HEK293T (cell line): ENCODE data around the gene CCDC157.

Experiments
- CTCF ChIA-PET: fragments of 350-600 bp; formaldehyde crosslinking; extraction: SDS; loops from one replicate; lab custom pipeline; 2021; ENCODE audit warnings: antibody characterized with exemption, inconsistent platforms; lab: Yijun Ruan, JAX
- POLR2A ChIA-PET: fragments of 350-600 bp; formaldehyde crosslinking; extraction: SDS; loops from one replicate; lab custom pipeline; 2020; ENCODE audit warnings: antibody characterized with exemption, inconsistent platforms; lab: Yijun Ruan, JAX
- DNase-seq: peaks from one replicate; pipeline ENCODE4 v3.0.0; 2012; ENCODE audit warnings: mixed read lengths; ENCODE audit errors: extremely low spot score
- ARNT ChIP-seq: fragments of 450-650 bp; IDR thresholded peaks from 2 replicates; pipeline ENCODE4 v1.6.1; 2017; ENCODE audit warnings: mild to moderate bottlenecking
- BHLHE40 ChIP-seq: fragments of 450-650 bp; IDR thresholded peaks from 2 replicates; pipeline ENCODE4 v1.6.1; 2016; ENCODE audit warnings: mild to moderate bottlenecking, moderate library complexity, borderline replicate concordance
- CTBP1 ChIP-seq: fragments of 450-650 bp; IDR thresholded peaks from 2 replicates; pipeline ENCODE4 v1.6.1; 2016; ENCODE audit warnings: borderline replicate concordance
- ELF4 ChIP-seq: fragments of 450-650 bp; IDR thresholded peaks from 2 replicates; pipeline ENCODE4 v1.6.1; 2017; ENCODE audit warnings: antibody characterized with exemption
- FOXA1 ChIP-seq: fragments of 450-650 bp; IDR thresholded peaks from 2 replicates; pipeline ENCODE4 v1.6.1; 2016; ENCODE audit warnings: mild to moderate bottlenecking
- FOXK2 ChIP-seq: fragments of 450-650 bp; IDR thresholded peaks from 2 replicates; pipeline ENCODE4 v1.6.1; 2016; ENCODE audit warnings: mild to moderate bottlenecking
- FOXM1 ChIP-seq: fragments of 450-650 bp; IDR thresholded peaks from 2 replicates; pipeline ENCODE4 v1.6.1; 2017; ENCODE audit warnings: mild to moderate bottlenecking, borderline replicate concordance
- HDGF ChIP-seq: fragments of 450-650 bp; IDR thresholded peaks from 2 replicates; pipeline ENCODE4 v1.6.1; 2017; ENCODE audit warnings: antibody characterized with exemption, borderline replicate concordance
- L3MBTL2 ChIP-seq: fragments of 450-650 bp; conservative IDR thresholded peaks from 2 replicates; pipeline ENCODE4 v1.6.1; 2016; ENCODE audit warnings: mild to moderate bottlenecking
- LEF1 ChIP-seq: fragments of 450-650 bp; IDR thresholded peaks from 2 replicates; pipeline ENCODE4 v1.6.1; 2017; ENCODE audit warnings: mild to moderate bottlenecking, borderline replicate concordance
- NFRKB ChIP-seq: fragments of 450-650 bp; IDR thresholded peaks from 2 replicates; pipeline ENCODE4 v1.6.1; 2016; ENCODE audit warnings: mild to moderate bottlenecking, moderate library complexity
- SP1 ChIP-seq: fragments of 450-650 bp; IDR thresholded peaks from 2 replicates; pipeline ENCODE4 v1.6.1; 2017
- SUZ12 ChIP-seq: fragments of 450-650 bp; IDR thresholded peaks from 2 replicates; pipeline ENCODE4 v1.6.1; 2016; ENCODE audit warnings: mild to moderate bottlenecking
- TARDBP ChIP-seq: fragments of 450-650 bp; IDR thresholded peaks from 2 replicates; pipeline ENCODE4 v1.6.1; 2016
- ZNF384 ChIP-seq: fragments of 450-650 bp; IDR thresholded peaks from 2 replicates; pipeline ENCODE4 v1.6.1; 2016
- TF ChIP-seq, protein P1 (sequence below): fragments of 450-650 bp; IDR thresholded peaks from 2 replicates; pipeline ENCODE4 v1.6.1; 2016

Gene CCDC157

DNA sequence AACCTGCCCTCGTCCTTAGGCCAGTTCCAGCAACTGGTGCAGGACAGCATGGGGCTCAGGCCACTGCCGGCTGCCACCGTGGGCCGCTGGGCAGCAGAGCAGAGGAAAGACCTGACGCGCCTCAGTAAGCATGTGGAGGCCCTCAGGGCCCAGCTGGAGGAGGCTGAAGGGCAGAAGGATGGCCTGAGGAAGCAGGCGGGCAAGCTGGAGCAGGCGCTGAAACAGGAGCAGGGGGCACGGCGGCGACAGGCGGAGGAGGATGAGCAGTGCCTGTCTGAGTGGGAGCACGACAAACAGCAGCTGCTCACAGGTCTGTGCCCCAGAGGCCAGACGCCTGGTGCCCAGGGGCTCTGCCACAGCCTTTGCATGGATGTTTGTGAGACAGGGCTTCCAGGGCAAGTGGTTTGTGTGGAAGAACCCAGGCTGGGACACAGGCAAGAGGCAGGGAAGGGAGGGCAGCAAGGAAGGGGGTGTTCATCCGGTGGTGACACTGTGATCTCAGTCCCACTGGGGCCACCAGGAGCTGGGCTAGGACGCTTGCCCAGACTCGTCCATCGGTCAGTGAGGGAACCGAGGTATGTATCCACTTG, 13.9 kb downstream of the CCDC157 start:
- CTCF ChIA-PET = no interaction called here
- no peak for TF ChIP-seq ZNF384
- no peak for TF ChIP-seq L3MBTL2
- TF ChIP-seq BHLHE40 = no peak
- TF ChIP-seq FOXK2 = no peak
- no peak for TF ChIP-seq SUZ12
- TF ChIP-seq NFRKB = no peak
- TF ChIP-seq TARDBP = no peak
- TF ChIP-seq HDGF = no peak
- TF ChIP-seq CTBP1 = no peak
- no peak for TF ChIP-seq FOXA1
- TF ChIP-seq SP1 = no peak
- no peak for TF ChIP-seq LEF1
- no peak for DNase-seq
- POLR2A ChIA-PET = interaction anchor here (4.1 kb wide), 1 partner anchor 14 kb away, joined by 31 read pairs; the partner anchor contains the start of genes CCDC157 and SF3A1

DNA sequence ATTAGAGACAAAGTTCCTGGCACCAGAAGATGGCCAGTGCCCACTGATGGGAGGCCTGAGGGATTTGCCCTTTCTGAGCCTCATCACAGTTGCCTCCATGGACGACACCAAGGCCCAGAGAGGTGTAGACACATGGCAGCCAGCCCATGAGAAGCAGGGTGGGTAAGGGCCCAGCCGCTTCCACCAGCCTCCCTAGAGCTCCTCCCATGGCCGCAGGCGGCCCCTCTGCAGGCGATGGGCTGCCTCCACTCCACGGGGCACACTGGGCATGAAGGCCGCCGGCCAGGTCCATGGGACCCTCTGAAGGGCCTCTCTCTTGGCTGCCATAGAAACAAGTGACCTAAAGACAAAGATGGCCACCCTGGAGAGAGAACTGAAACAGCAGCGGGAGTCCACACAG, 14.5 kb downstream of the CCDC157 start:
- CTCF ChIA-PET = no interaction called here
- TF ChIP-seq SP1 = no peak
- TF ChIP-seq HDGF = no peak
- TF ChIP-seq ARNT = no peak
- TF ChIP-seq L3MBTL2 = no peak
- no peak for TF ChIP-seq FOXM1
- no peak for TF ChIP-seq LEF1
- TF ChIP-seq TARDBP = no peak
- no peak for TF ChIP-seq FOXA1
- no peak for TF ChIP-seq SUZ12
- no peak for TF ChIP-seq NFRKB
- TF ChIP-seq BHLHE40 = no peak
- no peak for TF ChIP-seq CTBP1
- no peak for TF ChIP-seq FOXK2
- no peak for TF ChIP-seq ELF4
- TF ChIP-seq ZNF384 = no peak
- TF ChIP-seq, protein P1, sequence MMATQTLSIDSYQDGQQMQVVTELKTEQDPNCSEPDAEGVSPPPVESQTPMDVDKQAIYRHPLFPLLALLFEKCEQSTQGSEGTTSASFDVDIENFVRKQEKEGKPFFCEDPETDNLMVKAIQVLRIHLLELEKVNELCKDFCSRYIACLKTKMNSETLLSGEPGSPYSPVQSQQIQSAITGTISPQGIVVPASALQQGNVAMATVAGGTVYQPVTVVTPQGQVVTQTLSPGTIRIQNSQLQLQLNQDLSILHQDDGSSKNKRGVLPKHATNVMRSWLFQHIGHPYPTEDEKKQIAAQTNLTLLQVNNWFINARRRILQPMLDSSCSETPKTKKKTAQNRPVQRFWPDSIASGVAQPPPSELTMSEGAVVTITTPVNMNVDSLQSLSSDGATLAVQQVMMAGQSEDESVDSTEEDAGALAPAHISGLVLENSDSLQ = no peak
- POLR2A ChIA-PET = interaction anchor here (4.1 kb wide), 1 partner anchor 15 kb away, joined by 31 read pairs; the partner anchor contains the start of genes CCDC157 and SF3A1
- no peak for DNase-seq

DNA sequence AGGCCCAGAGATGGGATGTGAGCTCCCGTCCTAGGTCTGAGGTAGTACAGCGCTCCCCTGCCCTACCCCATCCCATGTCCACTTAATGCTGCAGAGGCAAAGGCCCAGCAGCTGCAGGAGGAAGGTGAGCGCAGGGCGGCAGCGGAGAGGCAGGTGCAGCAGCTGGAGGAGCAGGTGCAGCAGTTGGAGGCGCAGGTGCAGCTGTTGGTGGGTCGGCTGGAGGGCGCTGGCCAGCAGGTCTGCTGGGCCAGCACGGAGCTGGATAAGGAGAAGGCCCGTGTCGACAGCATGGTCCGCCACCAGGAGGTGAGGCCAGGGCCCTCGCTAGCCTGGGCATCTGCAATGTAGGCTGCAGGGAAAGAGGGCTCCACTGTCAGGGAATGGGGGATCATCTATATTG, 15.2 kb downstream of the CCDC157 start:
- no peak for DNase-seq
- ChIA-PET CTCF (no interaction called here), POLR2A (interaction anchor here (1.0 to 4.1 kb wide), 2 partner anchors 15 to 84 kb away, joined by 3 to 31 read pairs; partner anchors contain the start of genes CCDC157 and SF3A1)
- TF ChIP-seq L3MBTL2 (no peak), FOXM1 (no peak), CTBP1 (no peak), SUZ12 (no peak)

DNA sequence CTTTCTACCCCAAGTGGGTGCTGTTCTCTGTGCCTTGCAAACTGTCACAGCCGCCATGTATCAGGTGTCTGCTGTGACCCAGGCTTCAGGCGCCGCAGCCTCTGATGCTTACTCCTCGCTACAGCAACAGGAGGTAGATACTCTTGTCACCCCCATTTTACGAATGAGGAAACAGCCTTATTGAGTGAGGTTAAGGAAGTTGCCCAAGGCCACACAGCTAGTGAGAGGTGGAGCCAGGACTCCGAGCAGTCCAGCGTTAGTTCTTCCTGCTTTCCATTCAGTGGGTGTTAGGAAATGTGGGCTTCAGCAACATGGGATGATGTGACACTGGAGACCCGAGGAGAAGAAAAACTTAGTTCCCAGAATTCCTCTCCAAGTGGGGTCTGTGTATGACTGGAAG, 16.1 kb downstream of the CCDC157 start:
- CTCF ChIA-PET = no interaction called here
- POLR2A ChIA-PET = interaction anchor here (1.0 to 4.1 kb wide), 2 partner anchors 16 to 85 kb away, joined by 3 to 31 read pairs; partner anchors contain the start of genes CCDC157 and SF3A1
- no peak for DNase-seq
- TF ChIP-seq FOXA1 = no peak
- no peak for TF ChIP-seq ARNT
- no peak for TF ChIP-seq FOXM1

DNA sequence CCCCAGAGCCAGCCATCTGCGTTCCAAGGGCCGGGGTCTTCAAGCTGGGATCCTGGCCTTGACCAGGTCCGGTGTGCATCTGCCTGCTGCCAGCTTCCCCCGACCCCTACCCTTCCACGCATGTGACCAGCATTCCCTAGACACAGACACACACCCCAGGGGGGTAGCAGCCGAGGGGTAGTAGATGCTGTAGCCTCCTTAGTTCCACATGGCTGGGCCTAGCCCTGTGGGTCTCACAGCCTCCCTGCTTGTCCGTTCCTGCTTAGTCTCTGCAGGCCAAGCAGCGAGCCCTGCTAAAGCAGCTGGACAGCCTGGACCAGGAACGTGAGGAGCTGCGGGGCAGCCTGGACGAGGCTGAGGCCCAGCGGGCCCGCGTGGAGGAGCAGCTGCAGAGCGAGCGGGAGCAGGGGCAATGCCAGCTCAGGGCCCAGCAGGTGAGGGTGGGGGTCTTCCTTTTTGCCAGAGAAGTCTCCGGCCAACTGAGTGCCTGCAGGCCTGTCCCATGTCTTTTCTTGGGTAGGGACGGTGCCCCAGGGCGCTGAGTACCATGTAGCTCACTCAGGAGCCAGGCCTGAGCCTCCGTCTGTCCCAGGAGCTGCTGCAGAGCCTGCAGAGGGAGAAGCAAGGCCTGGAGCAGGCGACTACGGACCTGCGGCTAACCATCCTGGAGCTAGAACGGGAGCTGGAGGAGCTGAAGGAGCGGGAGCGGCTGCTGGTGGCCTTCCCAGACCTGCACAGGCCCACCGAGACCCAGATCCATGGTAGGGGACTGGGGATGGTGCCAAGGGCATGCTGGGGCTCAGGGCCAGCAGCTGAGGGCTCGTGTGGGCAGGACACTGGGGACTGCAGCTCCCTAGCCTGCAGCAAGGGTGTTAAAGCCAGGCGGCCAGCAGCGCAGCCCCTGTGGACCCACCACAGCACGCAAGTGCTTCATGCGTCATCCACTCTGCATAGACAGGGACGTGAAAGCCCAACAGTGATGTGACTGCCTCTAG, 16.8 kb downstream of the CCDC157 start:
- no peak for TF ChIP-seq SUZ12
- TF ChIP-seq SP1 = no peak
- no peak for TF ChIP-seq ELF4
- no peak for TF ChIP-seq TARDBP
- no peak for TF ChIP-seq ZNF384
- TF ChIP-seq FOXA1 = no peak
- no peak for TF ChIP-seq HDGF
- TF ChIP-seq LEF1 = no peak
- TF ChIP-seq L3MBTL2 = no peak
- no peak for TF ChIP-seq NFRKB
- no peak for TF ChIP-seq ARNT
- no peak for TF ChIP-seq FOXM1
- TF ChIP-seq BHLHE40 = no peak
- TF ChIP-seq, protein P1 = no peak
- no peak for TF ChIP-seq FOXK2
- no peak for TF ChIP-seq CTBP1
- DNase-seq = no peak
- CTCF ChIA-PET = interaction anchor here (0.7 kb wide), 2 partner anchors 61 to 71 kb away, joined by 3 to 4 read pairs; no protein-coding TSS in a partner anchor
- POLR2A ChIA-PET = interaction anchor here (1.6 to 4.1 kb wide), 2 partner anchors 17 to 23 kb away, joined by 3 to 31 read pairs; partner anchors contain the start of genes CCDC157, SEC14L2 and SF3A1

DNA sequence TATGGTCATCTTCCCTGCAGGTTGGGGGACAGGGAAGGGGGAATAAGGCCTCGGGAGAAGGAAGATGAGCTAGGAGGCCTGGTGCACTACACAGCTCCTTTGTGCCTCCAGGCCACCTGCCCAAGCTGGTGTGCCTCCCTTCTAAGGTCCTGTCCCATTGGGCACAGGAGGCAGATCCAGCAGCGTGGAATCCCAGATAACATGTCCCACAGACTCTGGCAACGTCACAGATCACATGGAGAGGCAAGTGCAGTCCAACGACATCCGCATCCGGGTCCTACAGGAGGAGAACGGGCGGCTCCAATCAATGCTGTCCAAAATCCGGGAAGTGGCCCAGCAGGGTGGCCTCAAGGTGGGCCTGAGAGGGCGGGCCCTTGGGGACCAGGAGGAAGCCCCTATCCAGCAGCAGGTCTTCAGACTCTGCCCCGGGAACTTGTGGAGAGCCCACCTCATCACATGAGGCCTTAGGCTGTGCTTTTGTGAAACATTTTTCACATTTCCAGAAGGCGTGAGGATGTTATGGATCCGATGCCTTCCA, 18.6 kb downstream of the CCDC157 start:
- DNase-seq = no peak
- ChIA-PET CTCF (no interaction called here), POLR2A (interaction anchor here (0.9 to 1.6 kb wide), 3 partner anchors 12 to 49 kb away, joined by 3 to 5 read pairs (median 4); partner anchors contain the start of genes SEC14L2 and TBC1D10A)
- no peak for TF ChIP-seq SP1
- no peak for TF ChIP-seq ARNT
- no peak for TF ChIP-seq ZNF384
- no peak for TF ChIP-seq HDGF
- no peak for TF ChIP-seq SUZ12
- no peak for TF ChIP-seq ELF4
- TF ChIP-seq L3MBTL2 = no peak
- no peak for TF ChIP-seq NFRKB
- TF ChIP-seq, protein P1 = no peak
- TF ChIP-seq LEF1 = no peak
- no peak for TF ChIP-seq TARDBP
- no peak for TF ChIP-seq FOXA1
- TF ChIP-seq FOXM1 = no peak
- no peak for TF ChIP-seq CTBP1
- no peak for TF ChIP-seq BHLHE40
- no peak for TF ChIP-seq FOXK2
